DND-41 (cell line): ENCODE data around the gene R3HCC1L.

ENCODE experiments used
- ATAC-seq: fragments of 200-7000 bp; cut with Tn5 transposase; 3 replicates; pipeline ENCODE4 v1.9.1; 2021; ENCODE audit warnings: low read depth; ENCODE audit not compliant: insufficient read depth
- DNase-seq: peaks from one replicate; pipeline ENCODE4 v3.0.0-alpha.2; 2020
- H2AFZ ChIP-seq: 2 replicates; pipeline ENCODE4 v1.6.0; 2012; ENCODE audit warnings: low read depth, low read length
- H3K27ac ChIP-seq: 2 replicates; pipeline ENCODE4 v1.5.1; 2012; ENCODE audit warnings: low read length, inconsistent platforms
- H3K27me3 ChIP-seq: fragments of 200-600 bp; sonication (generic); 2 replicates; pipeline ENCODE4 v1.6.0; 2012; ENCODE audit warnings: low read length, mild to moderate bottlenecking, inconsistent platforms; ENCODE audit not compliant: insufficient read depth, poor library complexity
- H3K36me3 ChIP-seq: 2 replicates; pipeline ENCODE4 v1.5.1; 2012; ENCODE audit warnings: low read length, inconsistent platforms; ENCODE audit not compliant: insufficient read depth
- H3K4me1 ChIP-seq: 2 replicates; pipeline ENCODE4 v1.5.1; 2012; ENCODE audit warnings: mild to moderate bottlenecking, low read length; ENCODE audit not compliant: insufficient read depth
- H3K4me2 ChIP-seq: 2 replicates; pipeline ENCODE4 v1.6.0; 2012; ENCODE audit warnings: mild to moderate bottlenecking, moderate library complexity, low read length, inconsistent platforms; ENCODE audit not compliant: insufficient read depth
- H3K4me3 ChIP-seq, 2 experiments: fragments of 200-600 bp in 1 of 2; shearing (Covaris generic) in 1 of 2; 2 replicates each; pipeline ENCODE4 v1.5.1; 2012 to 2016; ENCODE audit warnings: inconsistent platforms in 2 of 2, low read length in 2 of 2, mild to moderate bottlenecking in 2 of 2, low read depth in 1 of 2, moderate library complexity in 1 of 2
- H3K79me2 ChIP-seq: 2 replicates; pipeline ENCODE4 v1.6.0; 2012; ENCODE audit warnings: low read length, inconsistent platforms; ENCODE audit not compliant: insufficient read depth
- H3K9ac ChIP-seq: 2 replicates; pipeline ENCODE4 v1.6.0; 2012; ENCODE audit warnings: low read depth, mild to moderate bottlenecking, inconsistent platforms, low read length, moderate library complexity
- H3K9me3 ChIP-seq: 2 replicates; pipeline ENCODE4 v1.5.1; 2012; ENCODE audit warnings: low read length, moderate library complexity, mild to moderate bottlenecking, inconsistent platforms; ENCODE audit not compliant: insufficient read depth, severe bottlenecking
- H4K20me1 ChIP-seq: 2 replicates; pipeline ENCODE4 v1.6.0; 2012; ENCODE audit warnings: low read length; ENCODE audit not compliant: insufficient read depth
- CTCF ChIP-seq: IDR thresholded peaks from 2 replicates; pipeline ENCODE4 v1.5.1; 2012; ENCODE audit warnings: borderline replicate concordance, low read length, moderate library complexity, mild to moderate bottlenecking; ENCODE audit not compliant: poor library complexity, severe bottlenecking; ENCODE audit errors: extremely low read depth
- EZH2 ChIP-seq: IDR thresholded peaks from 3 replicates; pipeline ENCODE4 v1.6.1; 2012; ENCODE audit warnings: borderline replicate concordance, low read depth, mild to moderate bottlenecking, moderate library complexity, low read length, inconsistent platforms; ENCODE audit not compliant: severe bottlenecking

Gene R3HCC1L

GRCh38 chr10:98255146-98255877, 120.9 kb downstream of the R3HCC1L start:
- H3K4me1 ChIP-seq = no peaks in the 10 kb centered on the region
- H3K27me3 ChIP-seq = no peaks in the 10 kb centered on the region
- no peaks in the 10 kb centered on the region for H3K79me2 ChIP-seq
- H3K4me2 ChIP-seq = no peak overlapping the region
- no peak overlapping the region for H3K27ac ChIP-seq
- DNase-seq = no peak
- TF ChIP-seq EZH2 (no peak), CTCF (no peak)
- no peak overlapping the region for H3K4me3 ChIP-seq
- H3K36me3 ChIP-seq = peaks cover 10% of the 10 kb centered on the region; the same call in 1 of the 2 replicates
- no peak for ATAC-seq
- no peaks in the 10 kb centered on the region for H3K9me3 ChIP-seq
- no peaks in the 10 kb centered on the region; the same call in 1 of the 2 replicates for H4K20me1 ChIP-seq
- H2AFZ ChIP-seq = no peak overlapping the region
- H3K9ac ChIP-seq = no peak overlapping the region

- no peaks in the 10 kb centered on the region for H3K79me2 ChIP-seq
- no peak overlapping the region for H2AFZ ChIP-seq
- H3K27me3 ChIP-seq = no peaks in the 10 kb centered on the region
- H3K4me1 ChIP-seq = no peaks in the 10 kb centered on the region
- no peak for ATAC-seq
- TF ChIP-seq CTCF (no peak), EZH2 (no peak)
- H3K27ac ChIP-seq = no peak overlapping the region
- H4K20me1 ChIP-seq = no peaks in the 10 kb centered on the region; the same call in 1 of the 2 replicates
- H3K9ac ChIP-seq = no peak overlapping the region
- no peak overlapping the region for H3K4me2 ChIP-seq
- H3K4me3 ChIP-seq = no peak overlapping the region
- H3K36me3 ChIP-seq = peaks cover 3% of the 10 kb centered on the region; the same call in 1 of the 2 replicates
- no peak for DNase-seq
- no peaks in the 10 kb centered on the region for H3K9me3 ChIP-seq
Measured at GRCh38 chr10:98256692-98257091, 122.2 kb downstream of the R3HCC1L start.

- H3K36me3 ChIP-seq = peaks cover 3% of the 10 kb centered on the region; the same call in 1 of the 2 replicates
Measured at GRCh38 chr10:98257198-98257597, 122.7 kb downstream of the R3HCC1L start.

More at GRCh38 chr10:98257198-98257597, 122.7 kb downstream of the R3HCC1L start:
- no peaks in the 10 kb centered on the region for H3K9me3 ChIP-seq
- ATAC-seq (no peak), DNase-seq (no peak)
- H2AFZ ChIP-seq = no peak overlapping the region
- no peak overlapping the region for H3K27ac ChIP-seq
- H4K20me1 ChIP-seq = no peaks in the 10 kb centered on the region; the same call in 1 of the 2 replicates
- no peaks in the 10 kb centered on the region for H3K27me3 ChIP-seq
- H3K4me1 ChIP-seq = no peaks in the 10 kb centered on the region
- H3K4me2 ChIP-seq = no peak overlapping the region
- no peaks in the 10 kb centered on the region for H3K79me2 ChIP-seq
- H3K9ac ChIP-seq = no peak overlapping the region
- TF ChIP-seq CTCF = no peak
- no peak for TF ChIP-seq EZH2
- no peak overlapping the region for H3K4me3 ChIP-seq
